ENCODE data around the gene CACNA1C.
"Not testable (repeated sequence)": the region's sequence is repeated elsewhere in the genome, so short reads cannot be mapped to it uniquely, and the experiment has no call there.

The CACNA1C gene

GRCh38 chr12:2076196-2076570 is 23.4 kb downstream of the CACNA1C start:
- DNase-seq (ENCODE audit: low spot score), result no peak

GRCh38 chr12:2076728-2077127 is 23.9 kb downstream of the CACNA1C start:
- no peak for DNase-seq (ENCODE audit: low spot score)

GRCh38 chr12:2080604-2081003 is 27.8 kb downstream of the CACNA1C start:
- DNase-seq (ENCODE audit: low spot score), result no peak

- DNase-seq (ENCODE audit: low spot score), result no peak
These were observed 29.5 kb downstream of the CACNA1C start for GRCh38 chr12:2082321-2082720.

- no peak for DNase-seq (ENCODE audit: low spot score)
These were observed 30.2 kb downstream of the CACNA1C start for GRCh38 chr12:2083008-2083407.

GRCh38 chr12:2083561-2083960 is 30.8 kb downstream of the CACNA1C start:
- no peak for DNase-seq (ENCODE audit: low spot score)

GRCh38 chr12:2084553-2085296 is 31.9 kb downstream of the CACNA1C start:
- DNase-seq (ENCODE audit: low spot score), result no peak

- DNase-seq (ENCODE audit: low spot score), result no peak
These were observed 39.6 kb downstream of the CACNA1C start for GRCh38 chr12:2092354-2092753.

- DNase-seq (ENCODE audit: low spot score), result no peak
These were observed 40.1 kb downstream of the CACNA1C start for GRCh38 chr12:2092890-2093289.

GRCh38 chr12:2094597-2094996 is 41.8 kb downstream of the CACNA1C start:
- no peak for DNase-seq (ENCODE audit: low spot score)

GRCh38 chr12:2095878-2096277 is 43.1 kb downstream of the CACNA1C start:
- DNase-seq (ENCODE audit: low spot score), result no peak

GRCh38 chr12:2097617-2098016 is 44.8 kb downstream of the CACNA1C start:
- no peak for DNase-seq (ENCODE audit: low spot score)

GRCh38 chr12:2098852-2099251 is 46.1 kb downstream of the CACNA1C start:
- DNase-seq (ENCODE audit: low spot score), result no peak

GRCh38 chr12:2099595-2099994 is 46.8 kb downstream of the CACNA1C start:
- DNase-seq (ENCODE audit: low spot score), result no peak

- no peak for DNase-seq (ENCODE audit: low spot score)
These were observed 48.6 kb downstream of the CACNA1C start for GRCh38 chr12:2101359-2101758.

- no peak for DNase-seq (ENCODE audit: low spot score)
These were observed 49.0 kb downstream of the CACNA1C start for GRCh38 chr12:2101771-2102170.

GRCh38 chr12:2102736-2103135 is 49.9 kb downstream of the CACNA1C start:
- not testable (repeated sequence) for DNase-seq (ENCODE audit: low spot score)

GRCh38 chr12:2105387-2105786 is 52.6 kb downstream of the CACNA1C start:
- not testable (repeated sequence) for DNase-seq (ENCODE audit: low spot score)

GRCh38 chr12:2108166-2108565 is 55.4 kb downstream of the CACNA1C start:
- no peak for DNase-seq (ENCODE audit: low spot score)

GRCh38 chr12:2108975-2109671 is 56.3 kb downstream of the CACNA1C start:
- no peak for DNase-seq (ENCODE audit: low spot score)

GRCh38 chr12:2110127-2110526 is 57.3 kb downstream of the CACNA1C start:
- no peak for DNase-seq (ENCODE audit: low spot score)

- DNase-seq (ENCODE audit: low spot score), result no peak
These were observed 58.2 kb downstream of the CACNA1C start for GRCh38 chr12:2110849-2111566.

- DNase-seq (ENCODE audit: low spot score), result no peak
These were observed 59.0 kb downstream of the CACNA1C start for GRCh38 chr12:2111826-2112225.

All from LoVo (cell line).